MCF 10A (cell line): ENCODE measurements around the gene COX20. TPM values are rescaled to one million over a fixed set of nuclear protein-coding genes. Genes with fewer than 3 reads are reported as not detected.

ENCODE experiments used
- BruUV-seq: library from RNA; stranded (reverse); fragments of 400-500 nt; replicated peaks from 2 replicates; lab custom pipeline; 2021; lab: Mats Ljungman, UMichigan
- CTCF ChIA-PET: fragments of 300-600 bp; sonication (Branson Sonifier 250); formaldehyde crosslinking; extraction: SDS; loops from one replicate; lab custom pipeline; 2021; ENCODE audit warnings: antibody characterized with exemption, inconsistent platforms; lab: Yijun Ruan, JAX
- POLR2A ChIA-PET: fragments of 300-600, 350-650 bp; sonication (Branson Sonifier 250); formaldehyde crosslinking; extraction: SDS; loops from one replicate; lab custom pipeline; 2020; ENCODE audit warnings: antibody characterized with exemption, inconsistent platforms; lab: Yijun Ruan, JAX
- DNase-seq: peaks from one replicate; pipeline ENCODE4 v3.0.0-alpha.2; 2018; ENCODE audit not compliant: unreplicated experiment
- H3K27ac Mint-ChIP-seq: one replicate; pipeline ENCODE4 v1.8.0; 2022; ENCODE audit warnings: mild to moderate bottlenecking, low read depth, mixed read lengths; ENCODE audit not compliant: unreplicated experiment
- H3K27me3 Mint-ChIP-seq: one replicate; pipeline ENCODE4 v1.8.0; 2022; ENCODE audit warnings: mixed read lengths; ENCODE audit not compliant: insufficient read depth, unreplicated experiment
- H3K36me3 Mint-ChIP-seq: one replicate; pipeline ENCODE4 v1.8.0; 2022; ENCODE audit warnings: mild to moderate bottlenecking, moderate library complexity, mixed read lengths; ENCODE audit not compliant: insufficient read depth, unreplicated experiment
- H3K4me1 Mint-ChIP-seq: one replicate; pipeline ENCODE4 v1.8.0; 2022; ENCODE audit warnings: mixed read lengths; ENCODE audit not compliant: insufficient read depth, unreplicated experiment
- H3K4me3 Mint-ChIP-seq: one replicate; pipeline ENCODE4 v1.8.0; 2022; ENCODE audit warnings: mild to moderate bottlenecking, moderate library complexity, mixed read lengths; ENCODE audit not compliant: unreplicated experiment
- H3K9me3 Mint-ChIP-seq: one replicate; pipeline ENCODE4 v1.8.0; 2022; ENCODE audit warnings: mixed read lengths; ENCODE audit not compliant: unreplicated experiment
- intact Hi-C: fragments of 100-400 bp; cut with micrococcal nuclease; formaldehyde crosslinking; loops from 2 replicates; pipeline ENCODE4 v1.14.1; 2022
- total RNA-seq: library from RNA; stranded (reverse); gene quantifications from 2 replicates; pipeline ENCODE4 v1.2.3, GENCODE V29; 2022
- TF ChIP-seq, protein P1 (sequence below): fragments of 200-600 bp; IDR thresholded peaks from one replicate; pipeline ENCODE4 v1.8.0; 2022; ENCODE audit warnings: antibody characterized with exemption, mild to moderate bottlenecking; ENCODE audit not compliant: unreplicated experiment

COX20 gene
- total RNA-seq, 1 experiment from 2014 or later = 44.6 TPM

- Mint-ChIP-seq H3K36me3 (peaks cover 66% of the 10 kb centered on the region), H3K9me3 (no peaks in the 10 kb centered on the region), H3K4me3 (peak overlapping the region; percentile 81), H3K4me1 (peaks cover 34% of the 10 kb centered on the region), H3K27ac (peak overlapping the region; percentile 99), H3K27me3 (no peaks in the 10 kb centered on the region)
- TF ChIP-seq, protein P1, sequence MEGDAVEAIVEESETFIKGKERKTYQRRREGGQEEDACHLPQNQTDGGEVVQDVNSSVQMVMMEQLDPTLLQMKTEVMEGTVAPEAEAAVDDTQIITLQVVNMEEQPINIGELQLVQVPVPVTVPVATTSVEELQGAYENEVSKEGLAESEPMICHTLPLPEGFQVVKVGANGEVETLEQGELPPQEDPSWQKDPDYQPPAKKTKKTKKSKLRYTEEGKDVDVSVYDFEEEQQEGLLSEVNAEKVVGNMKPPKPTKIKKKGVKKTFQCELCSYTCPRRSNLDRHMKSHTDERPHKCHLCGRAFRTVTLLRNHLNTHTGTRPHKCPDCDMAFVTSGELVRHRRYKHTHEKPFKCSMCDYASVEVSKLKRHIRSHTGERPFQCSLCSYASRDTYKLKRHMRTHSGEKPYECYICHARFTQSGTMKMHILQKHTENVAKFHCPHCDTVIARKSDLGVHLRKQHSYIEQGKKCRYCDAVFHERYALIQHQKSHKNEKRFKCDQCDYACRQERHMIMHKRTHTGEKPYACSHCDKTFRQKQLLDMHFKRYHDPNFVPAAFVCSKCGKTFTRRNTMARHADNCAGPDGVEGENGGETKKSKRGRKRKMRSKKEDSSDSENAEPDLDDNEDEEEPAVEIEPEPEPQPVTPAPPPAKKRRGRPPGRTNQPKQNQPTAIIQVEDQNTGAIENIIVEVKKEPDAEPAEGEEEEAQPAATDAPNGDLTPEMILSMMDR = peak; percentile 41
- ChIA-PET CTCF (interaction anchor here (0.5 to 2.8 kb wide), 16 partner anchors 11 to 234 kb away, joined by 3 to 18 read pairs (median 3); partner anchors contain the start of gene HNRNPU), POLR2A (interaction anchor here (0.6 to 24.3 kb wide), 44 partner anchors 8 to 1732 kb away, joined by 3 to 1456 read pairs (median 4); partner anchors contain the start of genes CEP170, CNST, DESI2 and HNRNPU)
- intact Hi-C loops = loop anchor here (1.0 to 10.0 kb wide), 3 partner anchors 181 to 379 kb away; partner anchors contain the start of genes ADSS2 and DESI2
- DNase-seq = peak; percentile 88
- BruUV-seq = no TSS peak
Observed at GRCh38 chr1:244833734-244834542, 1.5 kb upstream of the COX20 start.

GRCh38 chr1:244834543-244835275 lies 749 bp upstream of the COX20 start:
- POLR2A ChIA-PET = interaction anchor here (0.6 to 24.3 kb wide), 45 partner anchors 9 to 1731 kb away, joined by 3 to 1456 read pairs (median 4); partner anchors contain the start of genes CEP170, CNST, DESI2 and HNRNPU
- intact Hi-C loops = loop anchor here (1.0 to 10.0 kb wide), 4 partner anchors 29 to 380 kb away; partner anchors contain the start of genes ADSS2 and DESI2
- H3K27ac Mint-ChIP-seq = peak overlapping the region; percentile 99
- no peaks in the 10 kb centered on the region for H3K9me3 Mint-ChIP-seq
- peaks cover 74% of the 10 kb centered on the region for H3K36me3 Mint-ChIP-seq
- CTCF ChIA-PET = interaction anchor here (0.5 to 2.8 kb wide), 11 partner anchors 11 to 232 kb away, joined by 3 to 18 read pairs (median 3); partner anchors contain the start of gene HNRNPU
- peaks cover 37% of the 10 kb centered on the region for H3K4me1 Mint-ChIP-seq
- H3K4me3 Mint-ChIP-seq = peak overlapping the region; percentile 81
- TF ChIP-seq, protein P1 = no peak
- H3K27me3 Mint-ChIP-seq = no peaks in the 10 kb centered on the region
- peak; percentile 99 for DNase-seq
- BruUV-seq = TSS peak; percentile 23

DNA sequence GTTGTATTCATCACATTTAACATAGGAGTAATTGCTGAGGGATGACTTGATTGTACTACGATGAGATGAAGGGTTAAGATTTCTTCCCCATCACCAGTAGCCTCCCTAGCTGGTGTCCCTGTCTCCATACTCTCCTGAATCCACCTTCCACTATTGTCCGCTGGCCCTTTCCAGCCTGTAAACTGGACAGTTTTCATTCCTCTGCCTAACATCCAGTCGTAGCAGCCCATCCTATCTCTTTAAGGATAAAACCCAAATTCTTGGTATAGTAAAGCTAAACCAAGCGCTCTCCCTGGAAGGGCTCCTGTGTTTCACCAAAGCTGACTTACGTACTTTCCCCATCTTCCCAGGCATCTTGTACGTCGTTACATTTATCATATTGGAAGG lies 670 bp downstream of the COX20 start:
- TSS peak; percentile 56 for BruUV-seq
- Mint-ChIP-seq H3K9me3 (no peaks in the 10 kb centered on the region), H3K27ac (peak overlapping the region; percentile 99), H3K4me3 (peak overlapping the region; percentile 81), H3K4me1 (peaks cover 39% of the 10 kb centered on the region), H3K36me3 (peaks cover 80% of the 10 kb centered on the region), H3K27me3 (no peaks in the 10 kb centered on the region)
- ChIA-PET POLR2A (interaction anchor here (0.5 to 24.3 kb wide), 35 partner anchors 8 to 1730 kb away, joined by 3 to 1456 read pairs (median 4); partner anchors contain the start of genes CEP170, CNST, DESI2 and HNRNPU), CTCF (interaction anchor here (0.5 to 5.7 kb wide), 19 partner anchors 11 to 251 kb away, joined by 3 to 52 read pairs (median 4); partner anchors contain the start of gene HNRNPU)
- peak; percentile 77 for DNase-seq
- TF ChIP-seq, protein P1 = no peak
- intact Hi-C loops = loop anchor here (1.0 to 10.0 kb wide), 2 partner anchors 206 to 381 kb away; partner anchors contain the start of gene ADSS2
